Body of pancreas (tissue), 4 donors: ENCODE results near the gene XRCC4. TPM values are rescaled to one million over a fixed set of nuclear protein-coding genes. Genes with fewer than 3 reads are reported as not detected.

ENCODE experiments used
- ATAC-seq: fragments of 150-250 bp; one replicate; pipeline ENCODE4 v1.9.1; 2016
- DNase-seq, 4 donors: peaks; one replicate each; pipeline ENCODE4 v3.0.0-alpha.2; 2019
- H3K27ac ChIP-seq, 4 donors: fragments of 200-600 bp; sonication (generic); 1 replicate in 3 of 4; 2 replicates in 1 of 4; pipeline versions ENCODE4 v1.5.1 to v1.6.1; 2016 to 2019; ENCODE audit warnings: mild to moderate bottlenecking in 1 of 4, mixed read lengths in 1 of 4, moderate library complexity in 1 of 4
- H3K27me3 ChIP-seq, 2 donors: fragments of 200-600 bp; sonication (generic); one replicate each; pipeline ENCODE4 v1.6.0; 2016; ENCODE audit warnings: mild to moderate bottlenecking in 1 of 2
- H3K36me3 ChIP-seq, 2 donors: fragments of 200-600 bp; sonication (generic); replicated peaks in 1 of 2; 2 replicates each; pipeline ENCODE4 v1.5.1; 2016; ENCODE audit warnings: low read depth in 2 of 2; ENCODE audit not compliant: insufficient read depth in 1 of 2
- H3K4me1 ChIP-seq: fragments of 200-600 bp; sonication (generic); one replicate; pipeline ENCODE4 v1.6.0; 2016
- H3K4me3 ChIP-seq, 2 donors: fragments of 200-600 bp; sonication (generic); 1 replicate in 1 of 2; 2 replicates in 1 of 2; pipeline ENCODE4 v1.5.1; 2016 to 2019
- H3K9me3 ChIP-seq, 3 donors: fragments of 200-600 bp; sonication (generic); 1 replicate in 2 of 3; 2 replicates in 1 of 3; pipeline ENCODE4 v1.5.1; 2016
- POLR2A ChIP-seq, 3 donors: fragments of 450-650 bp; IDR thresholded peaks; one replicate each; pipeline ENCODE4 v1.6.1; 2016; ENCODE audit warnings: antibody characterized with exemption in 3 of 3, mild to moderate bottlenecking in 2 of 3
- WGBS, 2 donors: methylation state at CpG; one replicate each; pipeline ENCODE4 v1.1.5; 2017; 5-methylcytosine and 5-hydroxymethylcytosine counted together
- intact Hi-C: fragments of 100-400 bp; cut with DNase I; formaldehyde crosslinking; loops from one replicate; pipeline ENCODE4 v1.15.1; 2023
- total RNA-seq, 2 donors: library from RNA; depleted of rRNA; stranded (reverse); fragments of >200 nt; gene quantifications; one replicate each; pipeline ENCODE4 v1.1.0, GENCODE V29; 2016
- TF ChIP-seq, protein P1 (sequence below), 7 experiments: fragments of 450-650 bp in 4 of 7; fragments of 200-600 bp in 3 of 7; sonication (generic) in 3 of 7; IDR thresholded peaks; one replicate each; pipeline ENCODE4 v1.5.1; 2016 to 2019; ENCODE audit warnings: antibody characterized with exemption in 7 of 7

Gene XRCC4
- total RNA-seq, 2 donors from 2014 or later = 0.99 to 4.4 TPM

GRCh38 chr5:83385812-83386211 lies 308.5 kb downstream of the XRCC4 start:
- H3K36me3 ChIP-seq = no peaks in the 10 kb centered on the region
- DNase-seq = no peak
- no peak overlapping the region for H3K27ac ChIP-seq
- no peaks in the 10 kb centered on the region for H3K27me3 ChIP-seq
- H3K4me1 ChIP-seq = peaks cover 13% of the 10 kb centered on the region
- no peaks in the 10 kb centered on the region for H3K9me3 ChIP-seq
- intact Hi-C loops = no loop called here
- ATAC-seq = no peak
- TF ChIP-seq POLR2A (IDR thresholded peaks at IDR 0.05) = no peak
- TF ChIP-seq, protein P1, sequence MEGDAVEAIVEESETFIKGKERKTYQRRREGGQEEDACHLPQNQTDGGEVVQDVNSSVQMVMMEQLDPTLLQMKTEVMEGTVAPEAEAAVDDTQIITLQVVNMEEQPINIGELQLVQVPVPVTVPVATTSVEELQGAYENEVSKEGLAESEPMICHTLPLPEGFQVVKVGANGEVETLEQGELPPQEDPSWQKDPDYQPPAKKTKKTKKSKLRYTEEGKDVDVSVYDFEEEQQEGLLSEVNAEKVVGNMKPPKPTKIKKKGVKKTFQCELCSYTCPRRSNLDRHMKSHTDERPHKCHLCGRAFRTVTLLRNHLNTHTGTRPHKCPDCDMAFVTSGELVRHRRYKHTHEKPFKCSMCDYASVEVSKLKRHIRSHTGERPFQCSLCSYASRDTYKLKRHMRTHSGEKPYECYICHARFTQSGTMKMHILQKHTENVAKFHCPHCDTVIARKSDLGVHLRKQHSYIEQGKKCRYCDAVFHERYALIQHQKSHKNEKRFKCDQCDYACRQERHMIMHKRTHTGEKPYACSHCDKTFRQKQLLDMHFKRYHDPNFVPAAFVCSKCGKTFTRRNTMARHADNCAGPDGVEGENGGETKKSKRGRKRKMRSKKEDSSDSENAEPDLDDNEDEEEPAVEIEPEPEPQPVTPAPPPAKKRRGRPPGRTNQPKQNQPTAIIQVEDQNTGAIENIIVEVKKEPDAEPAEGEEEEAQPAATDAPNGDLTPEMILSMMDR (IDR thresholded peaks at IDR 0.05) = no peak
- no peak overlapping the region for H3K4me3 ChIP-seq
- WGBS, 2 donors = 80 to 87% methylated on average over 4 of the region's 4 CpGs

DNA sequence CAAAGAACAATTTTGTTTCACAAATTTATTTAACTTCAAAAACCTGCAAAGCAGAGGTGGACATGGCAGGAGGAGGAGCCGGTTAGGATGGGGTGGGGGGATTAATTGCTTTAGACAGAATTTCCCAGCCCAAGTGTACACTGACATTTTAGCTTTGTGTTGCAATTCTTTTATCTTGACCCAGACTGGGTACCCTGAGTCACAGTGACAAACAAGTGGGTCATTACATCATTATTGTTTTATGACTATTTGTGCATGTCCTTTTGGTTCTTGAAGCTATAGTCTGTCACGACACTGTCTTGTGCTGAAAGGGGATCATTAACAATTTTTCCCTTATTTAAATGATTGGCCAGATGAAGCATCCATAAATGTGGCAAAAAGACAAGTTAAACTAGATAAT lies 309.7 kb downstream of the XRCC4 start:
- intact Hi-C loops = no loop called here
- no peaks in the 10 kb centered on the region for H3K9me3 ChIP-seq
- no peak overlapping the region for H3K27ac ChIP-seq
- ATAC-seq (no peak), DNase-seq (no peak)
- no peaks in the 10 kb centered on the region for H3K36me3 ChIP-seq
- 72 to 89% methylated on average over 2 of the region's 2 CpGs for WGBS, 2 donors
- H3K27me3 ChIP-seq = no peaks in the 10 kb centered on the region
- peaks cover 13% of the 10 kb centered on the region for H3K4me1 ChIP-seq
- TF ChIP-seq POLR2A (IDR thresholded peaks at IDR 0.05) = no peak
- TF ChIP-seq, protein P1 (IDR thresholded peaks at IDR 0.05) = no peak
- H3K4me3 ChIP-seq = no peak overlapping the region

DNA sequence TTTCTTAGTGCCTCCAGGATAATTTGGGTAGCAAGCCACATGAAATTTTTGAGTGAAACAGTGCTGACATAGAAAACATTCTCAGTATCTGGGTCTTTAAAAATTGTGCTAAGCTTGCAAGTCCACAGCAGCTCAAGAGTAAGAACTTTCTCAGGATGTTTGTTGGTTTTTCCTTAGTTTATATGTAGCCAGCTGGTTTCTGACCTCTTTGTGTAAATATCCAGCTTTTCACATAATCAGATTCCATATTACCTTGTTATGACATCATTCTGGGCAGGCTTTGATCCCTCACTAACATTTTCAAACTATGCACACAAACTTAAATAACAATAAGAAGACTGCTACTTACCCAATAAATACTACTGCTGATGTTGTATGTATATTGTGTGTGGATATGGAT lies 311.3 kb downstream of the XRCC4 start:
- no peaks in the 10 kb centered on the region for H3K27me3 ChIP-seq
- H3K9me3 ChIP-seq = no peaks in the 10 kb centered on the region
- peak in 1 of 4 donors; percentile 13 for DNase-seq
- H3K4me1 ChIP-seq = peaks cover 13% of the 10 kb centered on the region
- no peak overlapping the region for H3K4me3 ChIP-seq
- TF ChIP-seq POLR2A (IDR thresholded peaks at IDR 0.05) = no peak
- TF ChIP-seq, protein P1 (IDR thresholded peaks at IDR 0.05) = no peak
- H3K27ac ChIP-seq = peak overlapping the region in 2 of 4 donors; percentile 13 to 49
- H3K36me3 ChIP-seq = no peaks in the 10 kb centered on the region
- peak; percentile 99 for ATAC-seq
- intact Hi-C loops = no loop called here

- Histone ChIP-seq H3K27me3 (no peaks in the 10 kb centered on the region), H3K27ac (no peak overlapping the region), H3K9me3 (no peaks in the 10 kb centered on the region), H3K4me3 (no peak overlapping the region), H3K4me1 (peaks cover 17% of the 10 kb centered on the region), H3K36me3 (no peaks in the 10 kb centered on the region)
- WGBS, 2 donors = 71 to 76% methylated on average over 9 of the region's 9 CpGs
- intact Hi-C loops = no loop called here
- no peak for TF ChIP-seq POLR2A (IDR thresholded peaks at IDR 0.05)
- TF ChIP-seq, protein P1 (IDR thresholded peaks at IDR 0.05) = no peak
- ATAC-seq = no peak
- no peak for DNase-seq
Observed at GRCh38 chr5:83392766-83393503, 315.6 kb downstream of the XRCC4 start.

- TF ChIP-seq, protein P1 (IDR thresholded peaks at IDR 0.05) = no peak
- TF ChIP-seq POLR2A (IDR thresholded peaks at IDR 0.05) = no peak
- Histone ChIP-seq H3K4me1 (peaks cover 13% of the 10 kb centered on the region), H3K36me3 (no peaks in the 10 kb centered on the region), H3K27me3 (no peaks in the 10 kb centered on the region), H3K4me3 (no peak overlapping the region), H3K27ac (no peak overlapping the region), H3K9me3 (no peaks in the 10 kb centered on the region)
- intact Hi-C loops = no loop called here
- WGBS, 2 donors = 92 to 97% methylated on average over 1 of the region's 1 CpG
- no peak for ATAC-seq
- no peak for DNase-seq
Observed at GRCh38 chr5:83393504-83393866, 316.1 kb downstream of the XRCC4 start.
